Prostate gland (tissue), 2 donors: ENCODE measurements around the gene FLRT1. TPM values are rescaled to one million over a fixed set of nuclear protein-coding genes. Genes with fewer than 3 reads are reported as not detected.
A peak's percentile ranks its signal among the peaks of the same experiment; 100 is the strongest.

ENCODE experiments used
- DNase-seq: peaks from one replicate; pipeline ENCODE4 v3.0.0-alpha.2; 2019; ENCODE audit warnings: low spot score
- H3K27ac ChIP-seq, 2 donors: fragments of 200-600 bp; sonication (generic); 2 replicates each; pipeline ENCODE4 v1.5.1; 2017 to 2019
- H3K27me3 ChIP-seq: fragments of 200-600 bp; sonication (generic); replicated peaks from 2 replicates; pipeline ENCODE4 v1.5.1; 2019; ENCODE audit not compliant: insufficient read depth
- H3K36me3 ChIP-seq, 2 donors: fragments of 200-600 bp; sonication (generic); 1 replicate in 1 of 2; 2 replicates in 1 of 2; pipeline versions ENCODE4 v1.5.1 to v1.8.1; 2017 to 2019
- H3K4me1 ChIP-seq: fragments of 200-600 bp; sonication (generic); replicated peaks from 2 replicates; pipeline ENCODE4 v1.5.1; 2019
- H3K4me3 ChIP-seq, 2 donors: fragments of 200-600 bp; sonication (generic); 2 replicates each; pipeline ENCODE4 v1.5.1; 2017 to 2019
- H3K9me3 ChIP-seq: fragments of 200-600 bp; sonication (generic); 2 replicates; pipeline ENCODE4 v1.5.1; 2017
- POLR2A ChIP-seq: fragments of 450-650 bp; IDR thresholded peaks from one replicate; pipeline ENCODE4 v1.6.1; 2016; ENCODE audit warnings: antibody characterized with exemption, mild to moderate bottlenecking
- POLR2AphosphoS5 ChIP-seq: sonication (generic); formaldehyde crosslinking; IDR thresholded peaks from one replicate; pipeline ENCODE4 v1.6.1; 2017; ENCODE audit warnings: antibody characterized with exemption
- WGBS: methylation state at CpG from one replicate; pipeline ENCODE4 v1.1.5; 2018; 5-methylcytosine and 5-hydroxymethylcytosine counted together
- intact Hi-C: fragments of 100-400 bp; cut with DNase I; formaldehyde crosslinking; loops from one replicate; pipeline ENCODE4 v1.14.2; 2022
- total RNA-seq, 2 donors: library from RNA; depleted of rRNA; stranded (reverse); fragments of >200 nt; gene quantifications; one replicate each; pipeline ENCODE4 v1.1.0, GENCODE V29; 2016
- TF ChIP-seq, protein P1 (sequence below), 4 experiments: fragments of 200-600 bp in 2 of 4; fragments of 450-650 bp in 2 of 4; sonication (generic) in 2 of 4; IDR thresholded peaks; 1 replicate in 3 of 4; 2 replicates in 1 of 4; pipeline ENCODE4 v1.5.1; 2016 to 2019; ENCODE audit warnings: antibody characterized with exemption in 4 of 4, mild to moderate bottlenecking in 2 of 4, moderate library complexity in 2 of 4

Gene FLRT1
- total RNA-seq, 2 donors from 2014 or later: 0.36 to 0.57 TPM

GRCh38 chr11:64060861-64061444, 25.2 kb downstream of the FLRT1 start:
- Histone ChIP-seq H3K9me3 (no peaks in the 10 kb centered on the region), H3K4me3 (peak overlapping the region; percentile 1 to 27), H3K36me3 (no peaks in the 10 kb centered on the region), H3K4me1 (no peaks in the 10 kb centered on the region), H3K27ac (no peak overlapping the region), H3K27me3 (no peaks in the 10 kb centered on the region)
- WGBS: 12% methylated on average over 28 of the region's 42 CpGs
- DNase-seq: no peak
- intact Hi-C loops: no loop called here
- TF ChIP-seq, protein P1, sequence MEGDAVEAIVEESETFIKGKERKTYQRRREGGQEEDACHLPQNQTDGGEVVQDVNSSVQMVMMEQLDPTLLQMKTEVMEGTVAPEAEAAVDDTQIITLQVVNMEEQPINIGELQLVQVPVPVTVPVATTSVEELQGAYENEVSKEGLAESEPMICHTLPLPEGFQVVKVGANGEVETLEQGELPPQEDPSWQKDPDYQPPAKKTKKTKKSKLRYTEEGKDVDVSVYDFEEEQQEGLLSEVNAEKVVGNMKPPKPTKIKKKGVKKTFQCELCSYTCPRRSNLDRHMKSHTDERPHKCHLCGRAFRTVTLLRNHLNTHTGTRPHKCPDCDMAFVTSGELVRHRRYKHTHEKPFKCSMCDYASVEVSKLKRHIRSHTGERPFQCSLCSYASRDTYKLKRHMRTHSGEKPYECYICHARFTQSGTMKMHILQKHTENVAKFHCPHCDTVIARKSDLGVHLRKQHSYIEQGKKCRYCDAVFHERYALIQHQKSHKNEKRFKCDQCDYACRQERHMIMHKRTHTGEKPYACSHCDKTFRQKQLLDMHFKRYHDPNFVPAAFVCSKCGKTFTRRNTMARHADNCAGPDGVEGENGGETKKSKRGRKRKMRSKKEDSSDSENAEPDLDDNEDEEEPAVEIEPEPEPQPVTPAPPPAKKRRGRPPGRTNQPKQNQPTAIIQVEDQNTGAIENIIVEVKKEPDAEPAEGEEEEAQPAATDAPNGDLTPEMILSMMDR (IDR thresholded peaks at IDR 0.05): no peak
- TF ChIP-seq POLR2AphosphoS5 (no peak), POLR2A (no peak)

GRCh38 chr11:64062185-64063039, 26.7 kb downstream of the FLRT1 start:
- H3K9me3 ChIP-seq: no peaks in the 10 kb centered on the region
- DNase-seq: no peak
- WGBS: 89% methylated on average over 16 of the region's 16 CpGs
- H3K27ac ChIP-seq: no peak overlapping the region
- no peaks in the 10 kb centered on the region for H3K4me1 ChIP-seq
- intact Hi-C loops: no loop called here
- TF ChIP-seq, protein P1 (IDR thresholded peaks at IDR 0.05): no peak
- TF ChIP-seq POLR2AphosphoS5 (no peak), POLR2A (no peak)
- H3K27me3 ChIP-seq: no peaks in the 10 kb centered on the region
- H3K36me3 ChIP-seq: no peaks in the 10 kb centered on the region
- no peak overlapping the region for H3K4me3 ChIP-seq

GRCh38 chr11:64063777-64064176, 28.0 kb downstream of the FLRT1 start:
- TF ChIP-seq POLR2A (no peak), POLR2AphosphoS5 (no peak)
- TF ChIP-seq, protein P1 (IDR thresholded peaks at IDR 0.05): no peak
- Histone ChIP-seq H3K27me3 (no peaks in the 10 kb centered on the region), H3K9me3 (no peaks in the 10 kb centered on the region), H3K27ac (no peak overlapping the region), H3K36me3 (no peaks in the 10 kb centered on the region), H3K4me3 (no peak overlapping the region), H3K4me1 (no peaks in the 10 kb centered on the region)
- DNase-seq: no peak
- intact Hi-C loops: no loop called here
- 80% methylated on average over 13 of the region's 13 CpGs for WGBS

DNA sequence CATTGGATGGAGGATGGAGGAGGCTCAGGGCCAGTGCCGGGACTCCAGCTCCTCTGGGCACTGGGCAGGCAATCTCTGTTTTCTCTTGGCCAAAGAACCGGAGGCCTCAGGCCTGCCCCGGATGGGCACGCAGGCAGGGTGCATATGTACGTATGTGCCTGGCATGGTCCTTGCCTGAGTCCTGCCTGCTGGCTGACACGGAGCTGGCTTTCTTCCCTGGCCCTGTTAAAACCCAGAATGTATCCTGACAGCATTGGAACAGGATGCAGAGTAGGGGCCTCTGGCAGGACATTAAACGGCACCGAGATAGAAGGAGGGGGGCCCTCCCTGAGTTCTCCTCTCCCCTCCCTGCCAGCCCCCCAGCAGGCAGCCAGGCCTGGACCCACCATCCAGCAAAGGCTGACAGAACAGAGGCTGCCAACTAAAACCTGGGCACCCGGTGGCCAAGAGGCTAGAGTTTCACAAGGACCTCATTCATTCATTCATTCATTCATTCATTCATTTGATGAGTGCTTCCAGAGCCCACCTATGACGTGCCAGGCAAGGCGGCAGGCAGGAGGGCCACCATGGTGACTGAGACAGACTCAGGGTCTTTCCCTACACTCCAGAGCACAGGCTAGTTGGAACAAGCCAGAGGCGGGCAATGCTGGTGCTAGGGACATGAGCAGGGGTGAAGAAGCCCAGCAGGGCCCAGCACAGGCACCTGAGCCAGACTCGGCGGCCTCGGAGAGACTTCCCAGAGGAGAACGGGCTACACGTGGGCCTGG, 28.8 kb downstream of the FLRT1 start:
- TF ChIP-seq POLR2A (no peak), POLR2AphosphoS5 (no peak)
- TF ChIP-seq, protein P1 (IDR thresholded peaks at IDR 0.05): no peak
- no peaks in the 10 kb centered on the region for H3K9me3 ChIP-seq
- WGBS: 49% methylated on average over 17 of the region's 17 CpGs

More for the DNA sequence above, 28.8 kb downstream of the FLRT1 start:
- Histone ChIP-seq H3K36me3 (no peaks in the 10 kb centered on the region), H3K4me3 (no peak overlapping the region), H3K27me3 (no peaks in the 10 kb centered on the region), H3K4me1 (no peaks in the 10 kb centered on the region), H3K27ac (peak overlapping the region in 1 of 2 donors; percentile 22)
- intact Hi-C loops: no loop called here
- DNase-seq: no peak
